Measurements from ENCODE around the gene RAB9B. TPM values are rescaled to one million over a fixed set of nuclear protein-coding genes. Genes with fewer than 3 reads are reported as not detected.

RAB9B gene
- total RNA-seq, 2 experiments from 2014 or later: 0.17 to 0.22 TPM

- CTCF ChIA-PET: no interaction called here
- Mint-ChIP-seq H3K4me1 (ENCODE audit: low read depth) (peaks cover 16% of the 10 kb centered on the region), H3K9me3 (no peaks in the 10 kb centered on the region), H3K27ac (no peak overlapping the region), H3K4me3 (no peak overlapping the region), H3K27me3 (ENCODE audit: low read depth) (no peaks in the 10 kb centered on the region), H3K36me3 (ENCODE audit: low read depth) (no peaks in the 10 kb centered on the region)
- DNase-seq: no peak
- intact Hi-C loops (cut with micrococcal nuclease): no loop called here
Measured at GRCh38 chrX:103805860-103806259, 26.2 kb downstream of the RAB9B start.

- H3K4me1 Mint-ChIP-seq (ENCODE audit: low read depth): peaks cover 9% of the 10 kb centered on the region
- H3K27ac Mint-ChIP-seq: no peak overlapping the region
- DNase-seq: no peak
- H3K36me3 Mint-ChIP-seq (ENCODE audit: low read depth): no peaks in the 10 kb centered on the region
- H3K27me3 Mint-ChIP-seq (ENCODE audit: low read depth): no peaks in the 10 kb centered on the region
- no peak overlapping the region for H3K4me3 Mint-ChIP-seq
- no peaks in the 10 kb centered on the region for H3K9me3 Mint-ChIP-seq
- CTCF ChIA-PET: no interaction called here
- intact Hi-C loops (cut with micrococcal nuclease): no loop called here
Measured at GRCh38 chrX:103800318-103800717, 31.7 kb downstream of the RAB9B start.

GRCh38 chrX:103797691-103798090, 34.4 kb downstream of the RAB9B start:
- H3K27me3 Mint-ChIP-seq (ENCODE audit: low read depth): peaks cover 3% of the 10 kb centered on the region
- H3K4me3 Mint-ChIP-seq: no peak overlapping the region
- no peak for DNase-seq
- no peaks in the 10 kb centered on the region for H3K9me3 Mint-ChIP-seq
- H3K36me3 Mint-ChIP-seq (ENCODE audit: low read depth): no peaks in the 10 kb centered on the region
- H3K27ac Mint-ChIP-seq: no peak overlapping the region
- H3K4me1 Mint-ChIP-seq (ENCODE audit: low read depth): peaks cover 9% of the 10 kb centered on the region
- CTCF ChIA-PET: no interaction called here
- intact Hi-C loops (cut with micrococcal nuclease): no loop called here

- CTCF ChIA-PET: no interaction called here
- intact Hi-C loops (cut with micrococcal nuclease): no loop called here
- no peaks in the 10 kb centered on the region for H3K4me1 Mint-ChIP-seq (ENCODE audit: low read depth)
- H3K27me3 Mint-ChIP-seq (ENCODE audit: low read depth): peaks cover 3% of the 10 kb centered on the region
- H3K27ac Mint-ChIP-seq: no peak overlapping the region
- no peaks in the 10 kb centered on the region for H3K9me3 Mint-ChIP-seq
- DNase-seq: no peak
- no peaks in the 10 kb centered on the region for H3K36me3 Mint-ChIP-seq (ENCODE audit: low read depth)
- H3K4me3 Mint-ChIP-seq: no peak overlapping the region
Measured at GRCh38 chrX:103794119-103794518, 37.9 kb downstream of the RAB9B start.

- CTCF ChIA-PET: no interaction called here
- no peaks in the 10 kb centered on the region for H3K36me3 Mint-ChIP-seq (ENCODE audit: low read depth)
- H3K4me3 Mint-ChIP-seq: no peak overlapping the region
- DNase-seq: no peak
- peaks cover 3% of the 10 kb centered on the region for H3K27me3 Mint-ChIP-seq (ENCODE audit: low read depth)
- H3K4me1 Mint-ChIP-seq (ENCODE audit: low read depth): no peaks in the 10 kb centered on the region
- H3K9me3 Mint-ChIP-seq: no peaks in the 10 kb centered on the region
- intact Hi-C loops (cut with micrococcal nuclease): no loop called here
- no peak overlapping the region for H3K27ac Mint-ChIP-seq
Measured at GRCh38 chrX:103793545-103793940, 38.5 kb downstream of the RAB9B start.

GRCh38 chrX:103792916-103793544, 39.0 kb downstream of the RAB9B start:
- Mint-ChIP-seq H3K4me1 (ENCODE audit: low read depth) (no peaks in the 10 kb centered on the region), H3K36me3 (ENCODE audit: low read depth) (no peaks in the 10 kb centered on the region), H3K27ac (no peak overlapping the region), H3K9me3 (no peaks in the 10 kb centered on the region), H3K27me3 (ENCODE audit: low read depth) (peaks cover 3% of the 10 kb centered on the region), H3K4me3 (no peak overlapping the region)
- CTCF ChIA-PET: no interaction called here
- DNase-seq: no peak
- intact Hi-C loops (cut with micrococcal nuclease): no loop called here

- Mint-ChIP-seq H3K27ac (no peak overlapping the region), H3K9me3 (no peaks in the 10 kb centered on the region), H3K4me1 (ENCODE audit: low read depth) (no peaks in the 10 kb centered on the region), H3K4me3 (no peak overlapping the region), H3K27me3 (ENCODE audit: low read depth) (peaks cover 3% of the 10 kb centered on the region), H3K36me3 (ENCODE audit: low read depth) (no peaks in the 10 kb centered on the region)
- CTCF ChIA-PET: no interaction called here
- DNase-seq: no peak
- intact Hi-C loops (cut with micrococcal nuclease): no loop called here
Measured at GRCh38 chrX:103791826-103792485, 40.1 kb downstream of the RAB9B start.

- no peak for DNase-seq
- intact Hi-C loops (cut with micrococcal nuclease): no loop called here
- Mint-ChIP-seq H3K4me3 (no peak overlapping the region), H3K27ac (no peak overlapping the region), H3K36me3 (ENCODE audit: low read depth) (no peaks in the 10 kb centered on the region), H3K27me3 (ENCODE audit: low read depth) (peaks cover 3% of the 10 kb centered on the region), H3K4me1 (ENCODE audit: low read depth) (no peaks in the 10 kb centered on the region), H3K9me3 (no peaks in the 10 kb centered on the region)
- CTCF ChIA-PET: no interaction called here
Measured at GRCh38 chrX:103791228-103791627, 40.8 kb downstream of the RAB9B start.

GRCh38 chrX:103789004-103789403, 43.1 kb downstream of the RAB9B start:
- no peaks in the 10 kb centered on the region for H3K4me1 Mint-ChIP-seq (ENCODE audit: low read depth)
- no peak overlapping the region for H3K4me3 Mint-ChIP-seq

GRCh38 chrX:103783971-103784370, 48.1 kb downstream of the RAB9B start:
- Mint-ChIP-seq H3K4me3 (no peak overlapping the region), H3K4me1 (ENCODE audit: low read depth) (no peaks in the 10 kb centered on the region), H3K27me3 (ENCODE audit: low read depth) (no peaks in the 10 kb centered on the region), H3K36me3 (ENCODE audit: low read depth) (no peaks in the 10 kb centered on the region), H3K9me3 (no peaks in the 10 kb centered on the region), H3K27ac (no peak overlapping the region)
- no peak for DNase-seq
- CTCF ChIA-PET: no interaction called here
- intact Hi-C loops (cut with micrococcal nuclease): no loop called here

More at GRCh38 chrX:103789004-103789403, 43.1 kb downstream of the RAB9B start:
- CTCF ChIA-PET: no interaction called here
- Mint-ChIP-seq H3K9me3 (no peaks in the 10 kb centered on the region), H3K36me3 (ENCODE audit: low read depth) (no peaks in the 10 kb centered on the region), H3K27ac (no peak overlapping the region), H3K27me3 (ENCODE audit: low read depth) (peaks cover 3% of the 10 kb centered on the region)
- intact Hi-C loops (cut with micrococcal nuclease): no loop called here
- no peak for DNase-seq

- Mint-ChIP-seq H3K4me3 (no peak overlapping the region), H3K27me3 (ENCODE audit: low read depth) (no peaks in the 10 kb centered on the region), H3K27ac (no peak overlapping the region), H3K36me3 (ENCODE audit: low read depth) (no peaks in the 10 kb centered on the region), H3K9me3 (no peaks in the 10 kb centered on the region), H3K4me1 (ENCODE audit: low read depth) (no peaks in the 10 kb centered on the region)
- no peak for DNase-seq
- CTCF ChIA-PET: no interaction called here
- intact Hi-C loops (cut with micrococcal nuclease): no loop called here
Measured at GRCh38 chrX:103783196-103783595, 48.9 kb downstream of the RAB9B start.

GRCh38 chrX:103782640-103783039, 49.4 kb downstream of the RAB9B start:
- H3K27me3 Mint-ChIP-seq (ENCODE audit: low read depth): no peaks in the 10 kb centered on the region
- H3K4me1 Mint-ChIP-seq (ENCODE audit: low read depth): no peaks in the 10 kb centered on the region
- no peak overlapping the region for H3K27ac Mint-ChIP-seq
- H3K4me3 Mint-ChIP-seq: no peak overlapping the region
- H3K36me3 Mint-ChIP-seq (ENCODE audit: low read depth): no peaks in the 10 kb centered on the region
- H3K9me3 Mint-ChIP-seq: no peaks in the 10 kb centered on the region
- DNase-seq: no peak
- intact Hi-C loops (cut with micrococcal nuclease): no loop called here
- CTCF ChIA-PET: no interaction called here

- Mint-ChIP-seq H3K4me3 (no peak overlapping the region), H3K36me3 (ENCODE audit: low read depth) (no peaks in the 10 kb centered on the region), H3K27me3 (ENCODE audit: low read depth) (no peaks in the 10 kb centered on the region), H3K4me1 (ENCODE audit: low read depth) (no peaks in the 10 kb centered on the region), H3K9me3 (no peaks in the 10 kb centered on the region), H3K27ac (no peak overlapping the region)
- CTCF ChIA-PET: no interaction called here
- no peak for DNase-seq
- intact Hi-C loops (cut with micrococcal nuclease): no loop called here
Measured at GRCh38 chrX:103781706-103782105, 50.4 kb downstream of the RAB9B start.

All from activated naive CD4-positive, alpha-beta T cell treated with anti-CD3 and anti-CD28 coated beads for 36 hours (primary cell).